Fibroblast of gingiva (primary cell): ENCODE measurements around the gene LCP1.
"Not testable (repeated sequence)": the region's sequence is repeated elsewhere in the genome, so short reads cannot be mapped to it uniquely, and the experiment has no call there.

Source experiments
- DNase-seq: peaks from one replicate; pipeline ENCODE4 v3.0.0-alpha.2; 2011; ENCODE audit warnings: low read depth

LCP1 gene, protein sequence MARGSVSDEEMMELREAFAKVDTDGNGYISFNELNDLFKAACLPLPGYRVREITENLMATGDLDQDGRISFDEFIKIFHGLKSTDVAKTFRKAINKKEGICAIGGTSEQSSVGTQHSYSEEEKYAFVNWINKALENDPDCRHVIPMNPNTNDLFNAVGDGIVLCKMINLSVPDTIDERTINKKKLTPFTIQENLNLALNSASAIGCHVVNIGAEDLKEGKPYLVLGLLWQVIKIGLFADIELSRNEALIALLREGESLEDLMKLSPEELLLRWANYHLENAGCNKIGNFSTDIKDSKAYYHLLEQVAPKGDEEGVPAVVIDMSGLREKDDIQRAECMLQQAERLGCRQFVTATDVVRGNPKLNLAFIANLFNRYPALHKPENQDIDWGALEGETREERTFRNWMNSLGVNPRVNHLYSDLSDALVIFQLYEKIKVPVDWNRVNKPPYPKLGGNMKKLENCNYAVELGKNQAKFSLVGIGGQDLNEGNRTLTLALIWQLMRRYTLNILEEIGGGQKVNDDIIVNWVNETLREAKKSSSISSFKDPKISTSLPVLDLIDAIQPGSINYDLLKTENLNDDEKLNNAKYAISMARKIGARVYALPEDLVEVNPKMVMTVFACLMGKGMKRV

DNA sequence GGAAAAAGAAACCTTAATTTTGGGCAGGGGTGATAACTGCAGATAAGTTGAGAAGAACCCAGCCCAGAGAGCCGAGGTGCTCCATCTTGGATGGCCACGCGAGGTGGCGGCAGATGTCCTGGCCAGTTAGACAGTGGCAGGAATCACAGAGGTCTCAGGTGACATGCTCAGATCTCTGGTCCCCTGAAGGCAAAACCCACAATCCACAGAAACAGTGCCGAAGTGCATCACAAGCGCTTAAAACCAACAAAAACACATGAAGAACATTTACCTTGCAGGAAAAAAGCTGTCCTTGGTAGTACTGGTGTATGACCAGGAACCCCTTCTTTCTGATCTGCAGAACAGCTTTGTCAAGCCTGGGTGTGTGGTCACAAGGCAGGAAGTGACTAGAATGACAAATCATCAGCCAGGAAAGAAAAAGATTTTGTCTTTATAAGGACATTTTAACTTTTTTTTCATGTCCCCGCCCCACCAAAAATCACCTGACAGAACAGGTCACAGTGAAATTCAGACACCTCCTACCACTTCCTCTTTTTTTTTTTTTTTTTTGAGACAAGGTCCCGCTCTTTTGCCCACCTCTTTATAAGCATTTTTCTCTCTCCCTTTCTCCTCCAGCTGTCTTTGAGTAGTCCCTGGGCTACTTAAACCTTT is at the start of gene LCP1:
LCP1 (minus strand) TSS at position 338 of the 651 bp plus-strand sequence. CDS start 22,515 bp downstream, outside the sequence.
- DNase-seq: no peak

- DNase-seq: no peak
Measured at GRCh38 chr13:46229251-46229650, 47.3 kb upstream of the LCP1 start.

GRCh38 chr13:46220234-46220633 is 38.3 kb upstream of the LCP1 start:
- not testable (repeated sequence) for DNase-seq

DNA sequence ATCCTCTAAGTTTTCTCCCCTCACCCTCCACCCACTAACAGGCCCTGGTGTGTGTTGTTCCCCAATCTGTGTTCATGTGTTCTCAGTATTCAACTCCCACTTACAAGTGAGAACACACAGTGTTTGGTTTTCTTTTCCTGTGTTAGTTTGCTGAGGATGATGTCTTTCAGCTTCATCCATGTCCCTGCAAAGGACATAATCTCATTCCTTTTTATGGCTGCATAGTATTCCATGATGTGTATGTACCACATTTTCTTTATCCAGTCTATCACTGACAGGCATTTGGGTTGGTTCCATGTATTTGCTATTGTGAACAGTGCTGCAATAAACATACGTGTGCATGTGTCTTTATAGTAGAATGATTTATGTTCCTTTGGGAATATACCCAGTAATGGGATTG is 32.8 kb upstream of the LCP1 start:
- DNase-seq: not testable (repeated sequence)

GRCh38 chr13:46213242-46213641 is 31.3 kb upstream of the LCP1 start:
- DNase-seq: no peak

GRCh38 chr13:46211483-46212351 is 29.7 kb upstream of the LCP1 start, which contains the start of gene LRRC63:
LRRC63 (plus strand) TSS chr13:46211928; CDS start chr13:46213035, 1,107 bp downstream.
- peak; percentile 42 for DNase-seq

GRCh38 chr13:46211116-46211482 is 29.1 kb upstream of the LCP1 start:
- DNase-seq: no peak

DNA sequence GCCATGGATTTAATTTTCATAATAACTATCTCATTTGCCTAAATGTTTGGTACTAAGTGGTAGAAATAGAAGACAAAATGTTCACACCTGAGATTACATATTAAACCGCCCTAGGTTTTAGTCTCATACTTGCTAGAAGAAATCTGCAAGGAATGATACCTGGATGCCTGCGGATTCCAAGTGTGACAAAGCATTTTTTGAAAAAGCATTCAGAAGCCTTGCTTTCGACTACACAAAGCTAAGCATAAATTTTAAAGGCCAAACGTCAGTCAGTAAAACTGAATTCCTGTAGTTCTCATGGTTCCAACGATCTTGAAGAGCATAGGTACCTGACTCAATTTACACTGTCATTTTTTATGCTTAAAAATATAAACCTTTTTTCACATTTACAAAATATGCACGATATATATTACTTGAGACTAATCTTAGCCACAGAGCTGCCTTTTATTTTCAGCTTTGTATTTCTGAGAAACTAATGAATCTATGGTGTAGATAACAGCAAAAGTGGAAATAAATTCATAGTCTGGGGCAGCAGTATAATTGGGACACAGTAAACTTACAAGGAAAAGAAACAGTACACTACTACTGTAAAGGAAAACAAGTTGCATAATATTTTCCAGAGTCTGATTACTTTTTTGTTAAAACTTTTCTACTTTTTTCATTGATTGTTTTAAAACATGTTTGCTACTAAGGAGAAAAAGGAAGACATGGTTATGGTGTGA is 28.5 kb upstream of the LCP1 start:
- DNase-seq: no peak

- DNase-seq: no peak
Measured at GRCh38 chr13:46207828-46208227, 25.9 kb upstream of the LCP1 start.

GRCh38 chr13:46206143-46206542 is 24.2 kb upstream of the LCP1 start:
- DNase-seq: no peak

DNA sequence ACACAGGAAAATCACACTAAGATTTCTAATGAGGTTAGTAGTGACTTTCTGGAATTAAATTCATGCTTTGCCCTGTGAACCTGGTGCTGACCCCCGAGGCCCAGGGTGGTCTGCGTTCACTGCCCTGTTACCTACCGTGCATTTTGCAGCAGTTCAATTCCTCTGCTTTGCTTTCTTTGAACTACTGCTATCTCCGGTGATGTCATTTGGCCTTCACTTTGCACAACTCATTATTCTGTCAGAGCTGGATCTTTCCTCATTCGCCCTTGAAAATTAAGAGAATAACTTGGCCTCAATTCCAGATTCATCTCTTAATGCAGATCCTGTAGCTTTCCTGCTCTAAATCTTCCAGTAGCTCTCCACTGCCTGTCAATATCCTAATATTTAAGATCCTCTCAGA is 21.0 kb upstream of the LCP1 start:
- no peak for DNase-seq

GRCh38 chr13:46202188-46202795 is 20.3 kb upstream of the LCP1 start:
- DNase-seq: no peak

DNA sequence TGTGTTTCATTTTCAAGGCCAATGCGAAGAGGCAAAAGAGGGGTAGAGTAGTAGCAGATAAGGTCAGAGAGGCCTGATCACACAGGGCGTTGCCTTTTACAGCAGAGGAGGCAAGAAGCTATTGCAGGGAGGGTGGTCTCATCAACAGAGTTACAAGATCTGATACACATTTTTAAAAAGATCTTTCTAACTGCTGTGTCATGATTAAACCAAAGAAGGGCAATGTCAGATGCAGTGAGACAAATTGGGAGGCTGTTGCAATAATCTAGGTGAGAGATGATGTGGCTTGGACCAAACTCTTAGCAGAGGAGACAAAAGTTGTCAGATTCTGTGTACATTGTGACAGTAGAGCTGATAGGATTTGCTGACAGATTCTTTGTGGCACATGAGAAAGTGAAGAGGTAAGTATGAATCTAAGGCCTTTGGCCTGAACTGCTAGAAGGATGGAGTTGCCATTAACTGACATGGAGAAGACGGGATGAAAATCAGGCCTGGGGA is 16.8 kb upstream of the LCP1 start:
- no peak for DNase-seq

GRCh38 chr13:46197299-46198048 is 15.5 kb upstream of the LCP1 start:
- DNase-seq: peak; percentile 17

- no peak for DNase-seq
Measured at GRCh38 chr13:46195016-46195415, 13.0 kb upstream of the LCP1 start.

DNA sequence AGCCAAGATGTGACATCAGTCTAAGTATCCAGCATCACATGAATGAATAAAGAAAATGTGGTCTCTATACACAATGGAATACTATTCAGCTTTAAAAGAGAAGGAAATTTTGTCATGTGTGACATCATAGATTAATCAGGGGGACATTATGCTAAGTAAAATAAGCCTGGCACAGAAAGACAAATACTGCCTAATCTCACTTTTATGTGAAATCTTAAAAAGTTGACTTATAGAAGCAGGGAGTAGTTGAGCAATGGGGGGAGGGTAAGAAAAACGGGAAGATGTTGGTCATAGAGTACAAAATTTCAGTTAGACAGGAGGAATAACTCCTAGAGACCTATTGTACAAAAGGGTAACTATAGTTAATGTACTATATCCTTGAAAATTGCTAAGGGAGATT is 10.4 kb upstream of the LCP1 start:
- DNase-seq: no peak

DNA sequence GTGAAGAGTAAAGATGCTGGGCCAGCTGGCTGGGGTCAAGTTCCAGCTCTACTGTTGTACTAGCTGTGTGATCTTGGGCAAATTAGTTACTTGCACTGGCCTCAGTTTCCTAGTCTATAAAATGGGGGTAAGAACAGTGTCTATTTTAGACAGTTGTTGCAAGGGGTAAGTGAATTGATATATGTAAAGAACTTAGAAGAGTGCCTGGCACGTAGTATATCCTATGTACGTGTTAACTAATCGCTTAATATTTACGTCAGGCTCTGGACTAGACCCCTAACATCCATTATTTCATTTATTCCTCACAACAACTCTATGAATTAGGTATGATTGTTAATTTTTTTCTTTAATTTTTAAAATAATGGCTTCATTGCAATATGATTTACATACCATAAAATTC is 3.7 kb upstream of the LCP1 start:
- DNase-seq: no peak

DNA sequence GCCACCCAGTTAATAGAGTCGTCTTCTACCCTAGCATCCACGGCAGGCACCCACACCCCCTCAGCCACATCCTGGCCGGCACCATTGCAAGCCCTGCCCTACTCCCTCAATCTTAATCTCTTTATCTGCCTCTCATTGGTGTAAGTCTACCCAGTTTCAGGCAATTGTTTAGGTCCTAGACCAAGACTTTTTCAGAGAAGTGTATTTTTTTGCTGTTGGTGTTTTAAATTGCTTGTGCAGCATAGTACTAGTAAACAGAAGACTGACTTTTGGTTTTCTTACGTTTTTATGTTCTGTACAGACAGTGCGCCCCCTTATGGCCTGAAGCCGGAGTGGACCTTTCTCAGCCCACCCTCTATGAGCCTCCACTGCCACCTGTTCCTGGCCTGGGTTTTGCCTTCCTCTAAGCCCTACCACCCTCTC is 2.3 kb upstream of the LCP1 start:
- DNase-seq: no peak

DNA sequence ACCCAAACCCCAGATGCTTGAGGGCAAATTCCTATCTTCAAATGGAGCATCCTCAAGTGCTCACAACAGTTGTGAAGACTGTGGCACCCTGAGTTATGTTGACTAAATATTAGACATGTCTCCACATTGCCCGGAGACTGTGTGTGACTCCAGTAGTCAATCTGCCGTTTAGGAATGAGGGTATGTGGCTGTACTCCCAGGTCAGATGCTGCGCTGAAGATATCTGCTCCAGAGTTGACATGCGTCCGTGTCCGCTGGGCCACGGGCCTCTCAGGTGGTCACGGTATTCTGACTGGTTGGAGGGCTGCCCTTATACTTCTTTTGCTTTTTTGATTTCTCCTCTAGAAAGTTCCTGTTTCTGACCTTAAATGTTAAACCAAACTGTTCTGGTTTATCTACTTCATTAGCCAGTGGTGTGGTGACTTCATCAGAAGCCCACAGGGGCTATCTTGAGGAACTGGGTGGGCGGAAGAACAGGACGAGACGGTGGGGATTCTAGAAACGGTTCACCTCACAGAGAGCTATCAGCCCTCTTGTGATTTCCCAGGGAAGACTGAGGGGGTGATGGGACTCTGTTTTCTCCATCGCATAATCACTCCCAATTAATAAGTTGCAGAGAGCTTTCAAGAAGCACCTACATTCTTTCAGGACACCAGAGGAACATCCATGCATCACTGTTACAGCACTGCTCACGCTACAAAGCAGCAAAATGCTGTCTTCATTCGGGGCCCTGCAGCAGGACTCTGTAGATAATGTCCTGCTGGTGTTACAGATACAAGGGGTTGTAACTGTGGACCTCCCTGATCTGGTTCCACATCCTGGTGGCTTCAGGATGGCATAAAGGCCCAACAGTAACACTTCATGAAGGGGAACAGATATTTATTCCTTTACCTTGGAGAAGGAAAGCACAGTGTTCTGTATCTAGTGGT is 1.3 kb upstream of the LCP1 start:
- DNase-seq: no peak
